Gastroesophageal sphincter (tissue), 4 donors: ENCODE measurements around the gene PDE6A. TPM values are rescaled to one million over a fixed set of nuclear protein-coding genes. Genes with fewer than 3 reads are reported as not detected.

Source experiments
- ATAC-seq: fragments of 150-250 bp; one replicate; pipeline ENCODE4 v1.9.1; 2016; ENCODE audit warnings: mild to moderate bottlenecking, moderate library complexity
- H3K27ac ChIP-seq, 4 donors: fragments of 200-600 bp; sonication (generic) in 3 of 4; 1 replicate in 3 of 4; 2 replicates in 1 of 4; pipeline ENCODE4 v1.5.1; 2016 to 2019
- H3K27me3 ChIP-seq: fragments of 200-600 bp; sonication (generic); one replicate; pipeline ENCODE4 v1.5.1; 2019
- H3K36me3 ChIP-seq, 2 donors: fragments of 200-600 bp; sonication (generic); one replicate each; pipeline ENCODE4 v1.5.1; 2019; ENCODE audit warnings: control low read depth in 1 of 2
- H3K4me1 ChIP-seq, 3 donors: fragments of 200-600 bp; sonication (generic); 1 replicate in 2 of 3; 2 replicates in 1 of 3; pipeline ENCODE4 v1.5.1; 2016 to 2019; ENCODE audit warnings: control low read depth in 2 of 3
- H3K4me3 ChIP-seq, 2 donors: fragments of 200-600 bp; sonication (generic); one replicate each; pipeline ENCODE4 v1.5.1; 2019; ENCODE audit warnings: mild to moderate bottlenecking in 1 of 2, moderate library complexity in 1 of 2
- H3K9me3 ChIP-seq, 3 donors: fragments of 200-600 bp; sonication (generic); one replicate each; pipeline ENCODE4 v1.5.1; 2017 to 2019; ENCODE audit warnings: control low read depth in 2 of 3
- EP300 ChIP-seq: sonication (generic); formaldehyde crosslinking; IDR thresholded peaks from one replicate; pipeline ENCODE4 v1.6.1; 2017; ENCODE audit warnings: antibody characterized with exemption, mild to moderate bottlenecking
- POLR2A ChIP-seq, 2 donors: fragments of 450-650 bp; IDR thresholded peaks; one replicate each; pipeline ENCODE4 v1.6.1; 2017; ENCODE audit warnings: antibody characterized with exemption in 2 of 2, mild to moderate bottlenecking in 2 of 2, moderate library complexity in 1 of 2
- POLR2AphosphoS5 ChIP-seq: sonication (generic); formaldehyde crosslinking; IDR thresholded peaks from one replicate; pipeline ENCODE4 v1.6.1; 2017; ENCODE audit warnings: antibody characterized with exemption
- WGBS, 2 donors: methylation state at CpG; one replicate each; pipeline ENCODE4 v1.1.5; 2018; ENCODE audit warnings: low coverage in 1 of 2; 5-methylcytosine and 5-hydroxymethylcytosine counted together
- total RNA-seq, 4 donors: library from RNA; depleted of rRNA; stranded (reverse); fragments of >200 nt; gene quantifications; one replicate each; pipeline ENCODE4 v1.1.0, GENCODE V29; 2016
- TF ChIP-seq, protein P1 (sequence below), 4 experiments: fragments of 200-600 bp in 2 of 4; fragments of 450-650 bp in 2 of 4; sonication (generic) in 1 of 4; IDR thresholded peaks; one replicate each; pipeline ENCODE4 v1.5.1; 2017 to 2019; ENCODE audit warnings: antibody characterized with exemption in 4 of 4, mild to moderate bottlenecking in 2 of 4, moderate library complexity in 2 of 4

PDE6A gene
- total RNA-seq, 4 donors from 2014 or later: 0.05 TPM; not detected in 3

DNA sequence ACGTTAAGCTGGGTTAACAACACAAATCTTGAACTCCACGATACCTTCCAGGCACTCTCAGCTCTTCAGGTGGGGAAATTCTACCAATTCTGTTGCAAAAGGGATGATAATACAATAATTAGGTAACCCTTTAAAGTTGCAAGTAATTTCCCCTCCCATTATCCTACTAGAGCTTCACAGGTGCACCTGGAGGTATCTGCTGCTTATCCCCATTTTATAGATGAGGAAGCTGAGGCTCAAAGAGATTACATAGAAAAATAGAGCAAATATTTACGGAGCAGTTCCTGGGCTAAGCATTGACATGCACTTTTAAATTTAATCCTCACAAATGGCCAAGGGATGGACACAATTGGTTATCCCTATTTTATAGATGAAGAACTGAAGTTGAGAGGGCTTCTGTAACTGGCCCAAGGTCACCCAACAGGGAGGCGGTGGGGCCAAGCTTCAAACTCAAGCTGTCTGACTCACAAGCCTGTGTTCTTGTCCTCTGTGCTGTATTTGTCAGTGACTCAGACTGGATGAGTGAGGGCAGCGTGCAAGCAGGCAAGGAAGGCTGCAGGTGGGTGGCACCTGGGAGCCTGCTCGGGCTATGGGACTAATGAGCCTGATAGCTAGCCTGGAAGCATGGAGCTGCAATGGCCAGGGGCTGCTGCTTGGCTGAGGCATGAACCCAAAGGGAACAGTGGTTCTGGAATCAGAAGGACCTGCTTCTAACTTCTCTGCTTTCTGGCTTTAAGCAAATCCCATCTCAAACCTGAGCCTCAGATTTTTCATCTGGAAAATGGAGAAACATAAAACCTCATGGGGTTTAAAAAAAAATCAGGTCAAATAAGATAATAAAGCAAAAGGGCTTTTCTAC is 105.5 kb downstream of the PDE6A start:
- H3K27ac ChIP-seq: no peak overlapping the region
- ATAC-seq: no peak
- H3K4me1 ChIP-seq: peaks cover 0 to 9% (median 0%) of the 10 kb centered on the region in 3 donors
- 82 to 100% methylated on average over 1 to 3 of the region's 6 CpGs for WGBS, 2 donors
- H3K4me3 ChIP-seq: no peak overlapping the region
- no peaks in the 10 kb centered on the region for H3K9me3 ChIP-seq
- H3K27me3 ChIP-seq: no peaks in the 10 kb centered on the region
- H3K36me3 ChIP-seq: peaks cover 0 to 80% of the 10 kb centered on the region in 2 donors
- TF ChIP-seq EP300 (no peak), POLR2A (IDR thresholded peaks at IDR 0.05) (no peak)
- TF ChIP-seq, protein P1, sequence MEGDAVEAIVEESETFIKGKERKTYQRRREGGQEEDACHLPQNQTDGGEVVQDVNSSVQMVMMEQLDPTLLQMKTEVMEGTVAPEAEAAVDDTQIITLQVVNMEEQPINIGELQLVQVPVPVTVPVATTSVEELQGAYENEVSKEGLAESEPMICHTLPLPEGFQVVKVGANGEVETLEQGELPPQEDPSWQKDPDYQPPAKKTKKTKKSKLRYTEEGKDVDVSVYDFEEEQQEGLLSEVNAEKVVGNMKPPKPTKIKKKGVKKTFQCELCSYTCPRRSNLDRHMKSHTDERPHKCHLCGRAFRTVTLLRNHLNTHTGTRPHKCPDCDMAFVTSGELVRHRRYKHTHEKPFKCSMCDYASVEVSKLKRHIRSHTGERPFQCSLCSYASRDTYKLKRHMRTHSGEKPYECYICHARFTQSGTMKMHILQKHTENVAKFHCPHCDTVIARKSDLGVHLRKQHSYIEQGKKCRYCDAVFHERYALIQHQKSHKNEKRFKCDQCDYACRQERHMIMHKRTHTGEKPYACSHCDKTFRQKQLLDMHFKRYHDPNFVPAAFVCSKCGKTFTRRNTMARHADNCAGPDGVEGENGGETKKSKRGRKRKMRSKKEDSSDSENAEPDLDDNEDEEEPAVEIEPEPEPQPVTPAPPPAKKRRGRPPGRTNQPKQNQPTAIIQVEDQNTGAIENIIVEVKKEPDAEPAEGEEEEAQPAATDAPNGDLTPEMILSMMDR (IDR thresholded peaks at IDR 0.05): no peak

DNA sequence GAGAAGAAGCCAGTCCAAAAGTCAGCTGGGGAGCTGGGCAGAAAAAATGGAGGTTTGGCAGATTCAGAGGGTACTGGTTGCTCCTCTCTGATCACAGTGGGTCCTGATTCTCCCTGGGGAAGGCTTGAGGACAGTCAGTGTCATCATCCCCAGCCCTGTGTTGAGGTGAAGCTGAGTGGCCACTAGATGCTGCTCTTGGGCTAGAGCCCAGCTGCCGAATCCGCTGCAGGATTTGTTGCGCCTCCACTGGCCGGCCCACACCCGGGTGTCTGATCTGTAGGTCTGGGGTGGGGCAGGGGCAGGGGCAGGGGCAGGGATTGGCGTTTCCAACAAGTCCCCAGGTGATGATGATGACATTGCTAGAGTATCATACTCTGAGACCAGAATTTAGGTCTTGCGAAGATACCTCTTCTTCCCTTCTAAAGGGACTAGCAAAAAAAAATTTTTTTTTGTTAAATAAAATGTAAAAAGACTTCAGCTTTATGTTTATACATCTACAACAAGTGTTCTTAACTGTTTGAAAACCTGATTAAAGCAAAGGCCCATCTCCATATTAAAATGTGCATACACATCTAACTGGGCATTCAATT is 106.8 kb downstream of the PDE6A start:
- no peak for ATAC-seq
- Histone ChIP-seq H3K4me1 (peaks cover 0 to 9% (median 0%) of the 10 kb centered on the region in 3 donors), H3K27ac (no peak overlapping the region), H3K9me3 (no peaks in the 10 kb centered on the region), H3K27me3 (no peaks in the 10 kb centered on the region), H3K36me3 (peaks cover 0 to 82% of the 10 kb centered on the region in 2 donors), H3K4me3 (no peak overlapping the region)
- WGBS, 2 donors: 42 to 46% methylated on average over 2 of the region's 7 CpGs
- TF ChIP-seq POLR2AphosphoS5: no peak
- TF ChIP-seq, protein P1 (IDR thresholded peaks at IDR 0.05): peak in 2 of 4 experiments; percentile 33

DNA sequence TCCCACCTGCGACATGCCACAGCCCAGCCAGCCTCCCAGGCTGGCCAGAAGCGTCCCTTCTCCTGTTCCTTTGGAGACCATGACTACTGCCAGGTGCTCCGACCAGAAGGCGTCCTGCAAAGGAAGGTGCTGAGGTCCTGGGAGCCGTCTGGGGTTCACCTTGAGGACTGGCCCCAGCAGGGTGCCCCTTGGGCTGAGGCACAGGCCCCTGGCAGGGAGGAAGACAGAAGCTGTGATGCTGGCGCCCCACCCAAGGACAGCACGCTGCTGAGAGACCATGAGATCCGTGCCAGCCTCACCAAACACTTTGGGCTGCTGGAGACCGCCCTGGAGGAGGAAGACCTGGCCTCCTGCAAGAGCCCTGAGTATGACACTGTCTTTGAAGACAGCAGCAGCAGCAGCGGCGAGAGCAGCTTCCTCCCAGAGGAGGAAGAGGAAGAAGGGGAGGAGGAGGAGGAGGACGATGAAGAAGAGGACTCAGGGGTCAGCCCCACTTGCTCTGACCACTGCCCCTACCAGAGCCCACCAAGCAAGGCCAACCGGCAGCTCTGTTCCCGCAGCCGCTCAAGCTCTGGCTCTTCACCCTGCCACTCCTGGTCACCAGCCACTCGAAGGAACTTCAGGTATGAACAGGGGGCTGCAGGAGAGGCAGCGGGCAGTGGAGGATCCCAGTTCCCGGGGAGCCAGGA is 108.0 kb downstream of the PDE6A start:
- 90% methylated on average over 4 of the region's 18 CpGs; no CpG with 5 or more reads in 1 of the 2 donors for WGBS, 2 donors
- no peak overlapping the region for H3K27ac ChIP-seq
- no peaks in the 10 kb centered on the region for H3K9me3 ChIP-seq
- H3K4me1 ChIP-seq: peaks cover 0 to 9% (median 0%) of the 10 kb centered on the region in 3 donors
- no peak overlapping the region for H3K4me3 ChIP-seq
- no peak for ATAC-seq
- no peak for TF ChIP-seq POLR2AphosphoS5
- no peak for TF ChIP-seq EP300
- TF ChIP-seq POLR2A (IDR thresholded peaks at IDR 0.05): no peak
- TF ChIP-seq, protein P1 (IDR thresholded peaks at IDR 0.05): no peak
- H3K27me3 ChIP-seq: no peaks in the 10 kb centered on the region
- H3K36me3 ChIP-seq: peaks cover 0 to 82% of the 10 kb centered on the region in 2 donors

DNA sequence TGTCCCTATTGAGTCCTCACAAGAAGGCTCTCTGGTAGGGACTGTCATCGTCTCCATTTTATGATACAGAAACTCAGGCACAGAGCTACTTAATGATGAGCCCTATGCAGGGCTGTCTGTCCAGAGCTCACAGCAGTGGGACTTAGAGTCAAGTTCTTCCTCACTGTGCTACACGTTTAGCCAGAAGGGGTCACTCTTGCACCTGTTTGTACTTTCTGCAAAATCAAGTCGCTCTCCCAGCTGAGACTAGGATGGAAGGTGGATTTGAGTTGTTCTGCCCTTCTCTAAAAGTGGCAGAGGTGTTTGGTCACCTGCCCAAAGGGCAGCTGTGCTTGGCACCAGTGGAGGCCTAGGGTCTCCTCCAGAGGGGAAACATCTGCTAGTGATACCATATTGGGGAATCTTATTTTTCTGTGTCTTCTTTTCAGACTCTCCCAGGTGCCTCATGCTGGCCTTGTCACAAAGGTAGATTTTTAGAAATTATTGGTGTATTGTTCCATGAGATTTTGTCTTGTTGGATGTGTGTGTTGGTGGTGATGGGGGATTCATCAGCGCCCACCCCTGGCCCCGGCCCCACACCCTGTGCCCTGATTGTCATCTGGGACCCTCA is 110.2 kb downstream of the PDE6A start:
- H3K4me3 ChIP-seq: no peak overlapping the region
- no peak for TF ChIP-seq POLR2AphosphoS5
- TF ChIP-seq, protein P1 (IDR thresholded peaks at IDR 0.05): peak; percentile 49 to 68 (median 62)
- no peaks in the 10 kb centered on the region for H3K9me3 ChIP-seq
- no peaks in the 10 kb centered on the region for H3K27me3 ChIP-seq
- H3K4me1 ChIP-seq: peaks cover 0 to 1% (median 0%) of the 10 kb centered on the region in 3 donors
- H3K27ac ChIP-seq: no peak overlapping the region
- ATAC-seq: peak; percentile 66
- WGBS, 2 donors: 43% methylated on average over 3 of the region's 5 CpGs; no CpG with 5 or more reads in 1 of the 2 donors
- peaks cover 0 to 72% of the 10 kb centered on the region in 2 donors for H3K36me3 ChIP-seq
